Keratinocyte (primary cell): Measurements from ENCODE around the gene CACNA1F. TPM values are rescaled to one million over a fixed set of nuclear protein-coding genes. Genes with fewer than 3 reads are reported as not detected.
A peak's percentile ranks its signal among the peaks of the same experiment; 100 is the strongest.

Experiments used
- DNase-seq: peaks from one replicate; pipeline ENCODE4 v3.0.0-alpha.2; 2011; ENCODE audit warnings: low read depth, missing footprints, low spot score
- FAIRE-seq: peaks from 2 replicates; lab custom pipeline; 2011; peaks lifted over from hg19 to GRCh38; lab: Jason Lieb, UNC
- H2AFZ ChIP-seq: 2 replicates; pipeline ENCODE4 v1.6.0; 2012; ENCODE audit warnings: low read length, control low read depth, inconsistent platforms; ENCODE audit not compliant: control insufficient read depth
- H3K27ac ChIP-seq: 2 replicates; pipeline ENCODE4 v1.5.1; 2011; ENCODE audit warnings: low read length; ENCODE audit not compliant: control insufficient read depth, insufficient read depth
- H3K27me3 ChIP-seq: 3 replicates; pipeline ENCODE4 v1.6.0; 2011; ENCODE audit warnings: low read length; ENCODE audit not compliant: control insufficient read depth, insufficient read depth; ENCODE audit errors: extremely low read depth
- H3K36me3 ChIP-seq, 2 experiments: 2 replicates in 1 of 2; 3 replicates in 1 of 2; pipeline ENCODE4 v1.5.1; 2011; ENCODE audit warnings: low read length in 2 of 2, mild to moderate bottlenecking in 1 of 2; ENCODE audit not compliant: control insufficient read depth in 2 of 2, insufficient read depth in 2 of 2; ENCODE audit errors: extremely low read depth in 1 of 2
- H3K4me1 ChIP-seq: 3 replicates; pipeline ENCODE4 v1.5.1; 2011; ENCODE audit warnings: low read length; ENCODE audit not compliant: control insufficient read depth, insufficient read depth; ENCODE audit errors: extremely low read depth
- H3K4me2 ChIP-seq: 3 replicates; pipeline ENCODE4 v1.6.0; 2011; ENCODE audit warnings: low read depth, low read length; ENCODE audit not compliant: control insufficient read depth, insufficient read depth; ENCODE audit errors: extremely low read depth
- H3K4me3 ChIP-seq, 3 experiments: fragments of 200-600 bp in 1 of 3; sonication (generic) in 1 of 3; 2 replicates in 2 of 3; 3 replicates in 1 of 3; pipeline ENCODE4 v1.5.1; 2011 to 2016; ENCODE audit warnings: low read length in 3 of 3, mild to moderate bottlenecking in 3 of 3, control low read depth in 2 of 3, inconsistent platforms in 1 of 3, low read depth in 1 of 3, mixed read lengths in 1 of 3, mixed run types in 1 of 3, moderate library complexity in 1 of 3; ENCODE audit not compliant: control insufficient read depth in 2 of 3, insufficient read depth in 2 of 3; ENCODE audit errors: extremely low read depth in 1 of 3
- H3K79me2 ChIP-seq: 2 replicates; pipeline ENCODE4 v1.6.0; 2012; ENCODE audit warnings: low read length; ENCODE audit not compliant: control insufficient read depth, insufficient read depth
- H3K9ac ChIP-seq: 3 replicates; pipeline ENCODE4 v1.6.0; 2011; ENCODE audit warnings: low read length; ENCODE audit not compliant: control insufficient read depth, insufficient read depth; ENCODE audit errors: extremely low read depth
- H3K9me1 ChIP-seq: 3 replicates; pipeline ENCODE4 v1.6.0; 2011; ENCODE audit warnings: low read length; ENCODE audit not compliant: control insufficient read depth, insufficient read depth; ENCODE audit errors: extremely low read depth
- H3K9me3 ChIP-seq: 2 replicates; pipeline ENCODE4 v1.5.1; 2012; ENCODE audit warnings: low read depth, low read length; ENCODE audit not compliant: control insufficient read depth
- H4K20me1 ChIP-seq: 3 replicates; pipeline ENCODE4 v1.6.0; 2011; ENCODE audit warnings: low read length; ENCODE audit not compliant: control insufficient read depth, insufficient read depth; ENCODE audit errors: extremely low read depth
- CTCF ChIP-seq, 3 experiments: IDR thresholded peaks in 1 of 3; conservative IDR thresholded peaks in 1 of 3; optimal IDR thresholded peaks in 1 of 3; 2 replicates in 2 of 3; 3 replicates in 1 of 3; pipeline versions ENCODE3 to v1.5.1; 2011; ENCODE audit warnings: low read length in 3 of 3, mild to moderate bottlenecking in 3 of 3, moderate library complexity in 2 of 3, control low read depth in 1 of 3, inconsistent platforms in 1 of 3; ENCODE audit not compliant: insufficient read depth in 2 of 3; ENCODE audit errors: extremely low read depth in 1 of 3
- EZH2 ChIP-seq: IDR thresholded peaks from one replicate; pipeline ENCODE4 v1.6.1; 2012; ENCODE audit warnings: inconsistent platforms, mild to moderate bottlenecking, low read length, moderate library complexity
- dilution Hi-C: fragments of 300-500 bp; cut with MboI; formaldehyde crosslinking; loops from one replicate; pipeline ENCODE4 v1.7.0; 2020; ENCODE audit warnings: low sequenced_read_pairs; ENCODE audit not compliant: extremely low pct_ligation_motif_present
- polyA plus RNA-seq, 5 experiments: library from polyadenylated mRNA; depleted of rRNA in 3 of 5; stranded (reverse) in 3 of 5; stranded (forward) in 1 of 5; unstranded in 1 of 5; fragments of >200 nt; gene quantifications; 1 replicate in 1 of 5; 2 replicates in 3 of 5; 3 replicates in 1 of 5; pipeline versions ENCODE4 v1.2.1 to v1.2.3, GENCODE V29; 2011 to 2012; ENCODE audit warnings: missing spikeins in 2 of 5, low read depth in 1 of 5, low replicate concordance in 1 of 5

CACNA1F gene
- polyA plus RNA-seq, 1 donor (not counting 4 experiments of a cell fraction or from before 2014, with no cell fraction given) = not detected

DNA sequence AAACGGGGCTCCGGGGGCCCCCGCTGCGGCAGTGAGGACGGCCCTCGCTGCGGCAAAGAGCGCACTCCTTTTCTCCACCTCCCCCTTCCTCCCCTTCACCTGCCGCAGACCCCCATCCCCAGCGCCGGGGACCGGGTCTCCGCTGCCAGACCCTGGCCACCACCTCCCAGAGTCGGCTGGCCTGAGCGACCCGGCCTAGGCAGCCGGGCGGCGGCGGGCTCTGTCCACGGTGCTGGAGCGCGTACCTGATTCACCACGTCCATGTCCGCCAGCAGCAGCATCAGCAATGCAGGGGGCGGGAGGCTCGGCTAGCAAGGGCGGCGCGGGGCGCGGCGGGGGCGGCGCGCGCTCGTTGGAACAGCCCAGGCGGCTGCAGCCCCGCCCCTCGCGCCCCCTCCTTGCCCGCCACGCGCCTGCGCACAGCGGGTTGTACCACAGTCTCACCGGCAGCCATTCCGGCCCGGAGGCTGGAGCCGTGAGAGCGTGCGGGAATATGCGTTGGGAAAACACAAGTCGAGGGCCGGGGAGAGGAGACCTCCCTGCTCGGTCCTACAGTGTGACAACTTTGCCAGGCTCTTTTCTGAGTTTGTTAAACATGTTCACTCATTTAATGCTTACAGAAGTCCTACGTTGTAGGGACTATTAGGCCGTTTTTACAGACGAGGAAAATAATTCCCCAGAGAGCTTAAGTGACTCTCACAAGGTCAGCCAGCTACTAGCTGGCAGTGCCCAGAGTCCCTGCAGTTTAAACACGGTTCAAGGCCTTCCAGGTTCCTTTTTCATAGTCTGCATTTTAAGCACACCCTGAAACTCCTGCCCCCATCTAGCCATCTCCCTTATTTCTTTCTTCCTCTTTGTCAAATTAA, 33.0 kb downstream of the CACNA1F start, which contains the start of gene SYP:
TSS of gene SYP (minus strand) at position 288 of the 866 bp plus-strand sequence. CDS start at position 281, 7 bp downstream.
- FAIRE-seq (no peak), DNase-seq (no peak)
- Histone ChIP-seq H2AFZ (peak within 1 kb of the TSS; percentile 72), H3K9me3 (no peaks in the 10 kb centered on the region), H3K36me3 (no peaks in the 10 kb centered on the region), H3K79me2 (no peaks in the 10 kb centered on the region), H3K9me1 (no peaks in the 10 kb centered on the region), H3K27me3 (peaks cover 2% of the 10 kb centered on the region), H3K4me2 (peak within 1 kb of the TSS; percentile 82), H3K9ac (peak within 1 kb of the TSS; percentile 60), H3K27ac (peak within 1 kb of the TSS; percentile 36), H4K20me1 (no peaks in the 10 kb centered on the region), H3K4me3 (peak within 1 kb of the TSS in 1 of 3 experiments; percentile 64), H3K4me1 (peaks cover 4% of the 10 kb centered on the region)
- TF ChIP-seq EZH2 (no peak), CTCF (optimal IDR thresholded peaks at IDR 0.05 in 1 of 3, IDR thresholded peaks at IDR 0.05 in 1 of 3, conservative IDR thresholded peaks at IDR 0.05 in 1 of 3; ENCODE audit: extremely low read depth in 1 of 3, insufficient read depth in 2 of 3, low read length in 3 of 3) (no peak)
- dilution Hi-C loops = no loop called here

GRCh38 chrX:49199315-49199595, 33.9 kb downstream of the CACNA1F start:
- dilution Hi-C loops = no loop called here
- no peaks in the 10 kb centered on the region for H3K9me1 ChIP-seq
- no peaks in the 10 kb centered on the region for H4K20me1 ChIP-seq
- H3K36me3 ChIP-seq = no peaks in the 10 kb centered on the region
- no peak overlapping the region for H3K4me2 ChIP-seq
- FAIRE-seq (no peak), DNase-seq (no peak)
- no peaks in the 10 kb centered on the region for H3K79me2 ChIP-seq
- peaks cover 4% of the 10 kb centered on the region for H3K4me1 ChIP-seq
- no peak overlapping the region for H3K27ac ChIP-seq
- no peak overlapping the region for H3K4me3 ChIP-seq
- H2AFZ ChIP-seq = no peak overlapping the region
- H3K27me3 ChIP-seq = peaks cover 2% of the 10 kb centered on the region
- no peak overlapping the region for H3K9ac ChIP-seq
- TF ChIP-seq CTCF (optimal IDR thresholded peaks at IDR 0.05 in 1 of 3, IDR thresholded peaks at IDR 0.05 in 1 of 3, conservative IDR thresholded peaks at IDR 0.05 in 1 of 3; ENCODE audit: extremely low read depth in 1 of 3, insufficient read depth in 2 of 3, low read length in 3 of 3) = no peak
- no peak for TF ChIP-seq EZH2
- H3K9me3 ChIP-seq = no peaks in the 10 kb centered on the region
